Measurements from ENCODE around the gene SLC1A3.

Gene SLC1A3

DNA sequence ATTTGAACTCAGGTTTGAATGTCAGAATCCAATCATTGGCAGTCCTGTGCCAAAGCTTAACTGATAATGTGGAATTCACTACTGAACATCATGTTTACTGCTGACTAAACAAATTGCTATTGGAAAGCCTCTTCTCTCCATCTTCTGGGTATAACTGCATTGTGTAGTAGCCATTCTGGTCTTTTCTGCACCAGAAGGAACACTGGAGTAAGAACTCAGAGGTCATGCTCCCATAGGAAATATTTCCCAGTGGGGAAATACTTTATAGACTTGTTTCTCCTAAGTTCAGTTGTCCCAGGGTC, 25.9 kb downstream of the SLC1A3 start:
- no peak for TF ChIP-seq SIN3A (IDR thresholded peaks at IDR 0.05; ENCODE audit: borderline replicate concordance, insufficient read depth, low read length)
- TF ChIP-seq, protein P1, sequence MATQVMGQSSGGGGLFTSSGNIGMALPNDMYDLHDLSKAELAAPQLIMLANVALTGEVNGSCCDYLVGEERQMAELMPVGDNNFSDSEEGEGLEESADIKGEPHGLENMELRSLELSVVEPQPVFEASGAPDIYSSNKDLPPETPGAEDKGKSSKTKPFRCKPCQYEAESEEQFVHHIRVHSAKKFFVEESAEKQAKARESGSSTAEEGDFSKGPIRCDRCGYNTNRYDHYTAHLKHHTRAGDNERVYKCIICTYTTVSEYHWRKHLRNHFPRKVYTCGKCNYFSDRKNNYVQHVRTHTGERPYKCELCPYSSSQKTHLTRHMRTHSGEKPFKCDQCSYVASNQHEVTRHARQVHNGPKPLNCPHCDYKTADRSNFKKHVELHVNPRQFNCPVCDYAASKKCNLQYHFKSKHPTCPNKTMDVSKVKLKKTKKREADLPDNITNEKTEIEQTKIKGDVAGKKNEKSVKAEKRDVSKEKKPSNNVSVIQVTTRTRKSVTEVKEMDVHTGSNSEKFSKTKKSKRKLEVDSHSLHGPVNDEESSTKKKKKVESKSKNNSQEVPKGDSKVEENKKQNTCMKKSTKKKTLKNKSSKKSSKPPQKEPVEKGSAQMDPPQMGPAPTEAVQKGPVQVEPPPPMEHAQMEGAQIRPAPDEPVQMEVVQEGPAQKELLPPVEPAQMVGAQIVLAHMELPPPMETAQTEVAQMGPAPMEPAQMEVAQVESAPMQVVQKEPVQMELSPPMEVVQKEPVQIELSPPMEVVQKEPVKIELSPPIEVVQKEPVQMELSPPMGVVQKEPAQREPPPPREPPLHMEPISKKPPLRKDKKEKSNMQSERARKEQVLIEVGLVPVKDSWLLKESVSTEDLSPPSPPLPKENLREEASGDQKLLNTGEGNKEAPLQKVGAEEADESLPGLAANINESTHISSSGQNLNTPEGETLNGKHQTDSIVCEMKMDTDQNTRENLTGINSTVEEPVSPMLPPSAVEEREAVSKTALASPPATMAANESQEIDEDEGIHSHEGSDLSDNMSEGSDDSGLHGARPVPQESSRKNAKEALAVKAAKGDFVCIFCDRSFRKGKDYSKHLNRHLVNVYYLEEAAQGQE (IDR thresholded peaks at IDR 0.05; ENCODE audit: insufficient read depth in 1 of 2, low read depth in 2 of 2, low read length in 2 of 2): no peak
- no peak for TF ChIP-seq FOXP2 (optimal IDR thresholded peaks at IDR 0.05; ENCODE audit: borderline replicate concordance, extremely low read depth, extremely low read length, insufficient read depth)
- no peak for TF ChIP-seq POLR2AphosphoS5 (IDR thresholded peaks at IDR 0.05; ENCODE audit: low read depth, low read length)
- no peak for TF ChIP-seq TAF1 (IDR thresholded peaks at IDR 0.05; ENCODE audit: borderline replicate concordance, insufficient read depth, low read length)

DNA sequence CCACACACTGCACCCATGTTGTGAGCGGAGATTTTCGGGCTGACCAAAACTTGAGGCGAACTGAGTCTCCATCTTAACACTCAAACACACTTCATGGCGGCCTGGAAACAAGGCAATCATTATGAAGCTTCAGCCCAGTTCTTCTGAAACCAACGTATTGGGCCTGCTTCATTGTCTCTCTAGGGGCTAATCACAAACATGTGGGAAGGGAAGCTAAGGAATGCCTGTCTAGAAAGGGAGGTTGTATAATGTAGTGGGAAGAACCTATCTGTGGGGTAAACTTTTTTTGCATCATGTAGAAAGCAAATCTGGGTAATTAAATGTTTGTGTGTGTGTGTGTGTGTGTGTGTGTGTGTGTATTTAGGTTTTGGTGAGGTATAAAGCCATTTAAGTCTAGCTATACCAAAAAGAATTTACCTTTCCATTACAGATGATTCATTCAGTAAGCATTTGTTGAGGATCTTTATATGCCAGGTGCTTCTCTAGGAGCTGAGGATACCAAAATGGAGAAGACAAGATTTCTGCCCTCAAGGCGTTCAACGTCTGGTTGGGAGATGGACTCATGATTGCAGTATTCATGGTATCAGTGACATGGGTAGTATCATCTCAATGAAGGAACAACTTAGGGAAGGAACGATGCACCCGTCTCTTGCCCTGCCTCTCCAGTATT, 29.4 kb downstream of the SLC1A3 start:
- no peak for TF ChIP-seq POLR2AphosphoS5 (IDR thresholded peaks at IDR 0.05; ENCODE audit: low read depth, low read length)
- TF ChIP-seq, protein P1 (IDR thresholded peaks at IDR 0.05; ENCODE audit: insufficient read depth in 1 of 2, low read depth in 2 of 2, low read length in 2 of 2): no peak

DNA sequence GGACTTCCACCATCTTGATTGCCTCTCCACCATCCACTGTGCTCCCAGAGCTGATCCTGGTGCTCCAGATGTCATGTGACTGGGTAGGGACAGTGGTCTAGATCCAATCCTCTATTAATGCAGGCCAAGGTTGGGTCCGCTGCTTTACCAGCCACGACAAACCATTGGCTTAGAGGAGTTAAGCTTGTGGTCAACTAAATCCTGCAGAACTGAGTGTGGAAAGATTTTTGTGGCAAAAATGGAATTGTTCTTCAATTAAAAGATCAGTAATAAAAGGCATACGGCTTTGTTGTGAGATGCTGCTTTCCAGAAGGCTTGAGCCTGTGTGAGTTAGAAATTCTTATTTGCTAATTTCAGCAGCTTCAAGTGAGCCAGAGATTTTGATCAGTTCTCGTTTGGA, 30.7 kb downstream of the SLC1A3 start:
- TF ChIP-seq TAF1 (IDR thresholded peaks at IDR 0.05; ENCODE audit: borderline replicate concordance, insufficient read depth, low read length) (no peak), SIN3A (IDR thresholded peaks at IDR 0.05; ENCODE audit: borderline replicate concordance, insufficient read depth, low read length) (no peak), FOXP2 (optimal IDR thresholded peaks at IDR 0.05; ENCODE audit: borderline replicate concordance, extremely low read depth, extremely low read length, insufficient read depth) (no peak), POLR2AphosphoS5 (IDR thresholded peaks at IDR 0.05; ENCODE audit: low read depth, low read length) (no peak)
- TF ChIP-seq, protein P1 (IDR thresholded peaks at IDR 0.05; ENCODE audit: insufficient read depth in 1 of 2, low read depth in 2 of 2, low read length in 2 of 2): no peak

DNA sequence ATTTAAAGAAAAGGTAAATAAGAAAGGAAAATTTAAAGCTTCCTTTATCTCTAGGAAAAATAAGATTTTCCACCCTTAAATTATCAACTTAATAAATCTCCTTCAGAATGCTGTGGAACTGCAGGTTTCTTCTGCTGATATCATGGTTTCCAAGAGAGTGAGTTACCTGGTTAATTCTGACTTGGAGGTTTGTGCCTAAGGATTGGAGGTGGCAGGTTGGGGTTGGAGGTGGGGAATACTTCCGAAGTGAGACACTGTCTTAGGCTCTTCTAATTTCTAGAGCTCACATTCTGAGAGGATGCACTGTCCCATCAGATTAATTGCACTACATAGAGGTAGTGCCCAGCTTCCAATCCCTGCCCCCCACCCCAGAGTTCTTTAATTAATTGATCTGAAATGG, 31.1 kb downstream of the SLC1A3 start:
- TF ChIP-seq, protein P1 (IDR thresholded peaks at IDR 0.05; ENCODE audit: insufficient read depth in 1 of 2, low read depth in 2 of 2, low read length in 2 of 2): no peak
- TF ChIP-seq TAF1 (IDR thresholded peaks at IDR 0.05; ENCODE audit: borderline replicate concordance, insufficient read depth, low read length): no peak
- TF ChIP-seq SIN3A (IDR thresholded peaks at IDR 0.05; ENCODE audit: borderline replicate concordance, insufficient read depth, low read length): no peak
- TF ChIP-seq FOXP2 (optimal IDR thresholded peaks at IDR 0.05; ENCODE audit: borderline replicate concordance, extremely low read depth, extremely low read length, insufficient read depth): no peak
- TF ChIP-seq POLR2AphosphoS5 (IDR thresholded peaks at IDR 0.05; ENCODE audit: low read depth, low read length): no peak

DNA sequence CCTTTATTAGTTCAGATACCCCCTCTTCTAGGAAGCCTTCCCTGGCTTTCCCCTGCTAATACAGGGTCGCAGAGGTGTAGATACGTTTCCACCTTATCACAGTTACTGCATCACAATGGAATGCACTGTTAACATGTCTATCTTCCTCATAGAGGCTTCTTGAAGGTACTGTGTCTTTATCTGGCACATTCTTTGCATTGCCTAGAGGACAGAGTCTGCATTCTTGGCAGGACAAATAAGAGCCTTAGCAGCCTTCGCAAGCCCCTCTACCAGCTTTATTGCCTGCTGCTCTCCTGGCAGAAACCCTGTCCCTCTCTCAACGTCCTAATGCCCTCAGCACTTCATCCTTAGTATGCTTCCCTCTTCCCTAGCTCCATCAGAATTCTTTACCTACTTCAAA, 31.6 kb downstream of the SLC1A3 start:
- TF ChIP-seq FOXP2 (optimal IDR thresholded peaks at IDR 0.05; ENCODE audit: borderline replicate concordance, extremely low read depth, extremely low read length, insufficient read depth): no peak
- TF ChIP-seq POLR2AphosphoS5 (IDR thresholded peaks at IDR 0.05; ENCODE audit: low read depth, low read length): no peak
- TF ChIP-seq TAF1 (IDR thresholded peaks at IDR 0.05; ENCODE audit: borderline replicate concordance, insufficient read depth, low read length): no peak
- TF ChIP-seq, protein P1 (IDR thresholded peaks at IDR 0.05; ENCODE audit: insufficient read depth in 1 of 2, low read depth in 2 of 2, low read length in 2 of 2): no peak
- no peak for TF ChIP-seq SIN3A (IDR thresholded peaks at IDR 0.05; ENCODE audit: borderline replicate concordance, insufficient read depth, low read length)

Data from PFSK-1 (cell line).